ENCODE measurements around the gene CYP19A1. TPM values are rescaled to one million over a fixed set of nuclear protein-coding genes. Genes with fewer than 3 reads are reported as not detected.

The CYP19A1 gene
- total and polyA plus RNA-seq, 7 donors: 0.10 to 4.7 (median 0.22) TPM

DNA sequence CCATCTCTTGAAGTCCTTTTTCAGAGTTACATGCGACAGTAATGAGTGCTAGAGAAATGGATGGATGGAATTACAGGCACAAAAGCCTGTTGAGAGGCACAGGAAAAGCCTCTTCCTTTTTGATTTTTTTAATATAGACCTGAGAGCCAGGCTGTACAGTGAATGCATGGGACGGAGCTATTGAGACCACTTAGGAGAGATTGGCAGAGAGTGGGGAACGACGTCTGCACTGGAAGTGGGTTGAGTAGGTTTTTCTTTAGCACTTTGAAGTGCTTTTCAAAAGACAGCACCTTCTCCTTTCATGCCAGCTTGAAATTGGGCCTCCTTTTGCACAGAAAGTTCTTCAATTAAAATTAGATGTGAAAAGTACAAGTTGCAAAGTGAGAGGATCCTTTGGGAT lies 40.0 kb upstream of the CYP19A1 start:
- intact Hi-C loops (cut with DNase I): no loop called here
- Histone ChIP-seq H3K36me3 (ENCODE audit: insufficient read depth in 1 of 2, low read depth in 1 of 2) (no peaks in the 10 kb centered on the region), H3K27ac (no peak overlapping the region), H3K4me3 (no peak overlapping the region), H3K27me3 (ENCODE audit: insufficient read depth in 3 of 3, low read length in 2 of 3) (no peaks in the 10 kb centered on the region), H3K9me3 (no peaks in the 10 kb centered on the region), H3K4me1 (no peaks in the 10 kb centered on the region)
- WGBS, 3 donors: 73 to 91% (median 90%) methylated on average over 4 of the region's 4 CpGs
- TF ChIP-seq, protein P1, sequence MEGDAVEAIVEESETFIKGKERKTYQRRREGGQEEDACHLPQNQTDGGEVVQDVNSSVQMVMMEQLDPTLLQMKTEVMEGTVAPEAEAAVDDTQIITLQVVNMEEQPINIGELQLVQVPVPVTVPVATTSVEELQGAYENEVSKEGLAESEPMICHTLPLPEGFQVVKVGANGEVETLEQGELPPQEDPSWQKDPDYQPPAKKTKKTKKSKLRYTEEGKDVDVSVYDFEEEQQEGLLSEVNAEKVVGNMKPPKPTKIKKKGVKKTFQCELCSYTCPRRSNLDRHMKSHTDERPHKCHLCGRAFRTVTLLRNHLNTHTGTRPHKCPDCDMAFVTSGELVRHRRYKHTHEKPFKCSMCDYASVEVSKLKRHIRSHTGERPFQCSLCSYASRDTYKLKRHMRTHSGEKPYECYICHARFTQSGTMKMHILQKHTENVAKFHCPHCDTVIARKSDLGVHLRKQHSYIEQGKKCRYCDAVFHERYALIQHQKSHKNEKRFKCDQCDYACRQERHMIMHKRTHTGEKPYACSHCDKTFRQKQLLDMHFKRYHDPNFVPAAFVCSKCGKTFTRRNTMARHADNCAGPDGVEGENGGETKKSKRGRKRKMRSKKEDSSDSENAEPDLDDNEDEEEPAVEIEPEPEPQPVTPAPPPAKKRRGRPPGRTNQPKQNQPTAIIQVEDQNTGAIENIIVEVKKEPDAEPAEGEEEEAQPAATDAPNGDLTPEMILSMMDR (IDR thresholded peaks at IDR 0.05): no peak
- DNase-seq (no peak), ATAC-seq (no peak)

DNA sequence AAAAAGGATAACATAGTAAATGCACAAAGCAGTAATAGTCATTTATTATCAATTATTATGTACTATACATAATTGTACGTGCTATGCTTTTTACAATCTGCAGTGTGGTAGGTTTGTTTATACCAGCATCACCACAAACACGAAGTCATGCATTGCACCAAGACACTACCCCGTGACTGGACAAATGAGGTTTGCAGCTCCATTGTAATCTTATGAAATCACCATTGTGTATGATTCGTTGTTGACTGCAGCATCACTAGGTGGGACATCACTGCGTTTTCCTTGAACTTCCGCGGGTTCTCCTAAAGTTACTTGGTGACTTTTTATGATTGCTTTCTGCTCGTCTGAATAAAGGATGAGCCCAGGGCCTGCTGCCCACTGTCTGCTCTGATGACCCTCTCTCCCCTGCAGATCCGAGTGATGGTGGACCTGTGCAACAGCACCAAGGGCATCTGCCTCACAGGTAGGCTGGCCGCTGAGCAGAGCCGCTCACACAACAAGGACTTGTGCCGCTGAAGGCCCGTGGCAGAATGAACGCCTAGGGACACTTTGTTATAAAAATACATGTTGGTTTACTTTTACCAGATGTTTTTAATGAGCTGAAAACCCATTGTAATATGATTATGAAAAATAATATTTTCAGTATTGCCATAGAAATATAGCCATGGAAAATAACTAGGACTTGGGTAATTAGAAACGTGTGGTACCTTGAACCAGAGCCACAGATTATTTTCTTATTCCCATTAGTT lies 38.8 kb upstream of the CYP19A1 start:
- 82 to 88% (median 86%) methylated on average over 15 of the region's 15 CpGs for WGBS, 3 donors
- TF ChIP-seq, protein P1 (IDR thresholded peaks at IDR 0.05): no peak
- Histone ChIP-seq H3K27ac (no peak overlapping the region), H3K9me3 (no peaks in the 10 kb centered on the region), H3K4me1 (no peaks in the 10 kb centered on the region), H3K27me3 (ENCODE audit: insufficient read depth in 3 of 3, low read length in 2 of 3) (no peaks in the 10 kb centered on the region), H3K4me3 (no peak overlapping the region), H3K36me3 (ENCODE audit: insufficient read depth in 1 of 2, low read depth in 1 of 2) (no peaks in the 10 kb centered on the region)
- intact Hi-C loops (cut with DNase I): no loop called here
- ATAC-seq (no peak), DNase-seq (no peak)

DNA sequence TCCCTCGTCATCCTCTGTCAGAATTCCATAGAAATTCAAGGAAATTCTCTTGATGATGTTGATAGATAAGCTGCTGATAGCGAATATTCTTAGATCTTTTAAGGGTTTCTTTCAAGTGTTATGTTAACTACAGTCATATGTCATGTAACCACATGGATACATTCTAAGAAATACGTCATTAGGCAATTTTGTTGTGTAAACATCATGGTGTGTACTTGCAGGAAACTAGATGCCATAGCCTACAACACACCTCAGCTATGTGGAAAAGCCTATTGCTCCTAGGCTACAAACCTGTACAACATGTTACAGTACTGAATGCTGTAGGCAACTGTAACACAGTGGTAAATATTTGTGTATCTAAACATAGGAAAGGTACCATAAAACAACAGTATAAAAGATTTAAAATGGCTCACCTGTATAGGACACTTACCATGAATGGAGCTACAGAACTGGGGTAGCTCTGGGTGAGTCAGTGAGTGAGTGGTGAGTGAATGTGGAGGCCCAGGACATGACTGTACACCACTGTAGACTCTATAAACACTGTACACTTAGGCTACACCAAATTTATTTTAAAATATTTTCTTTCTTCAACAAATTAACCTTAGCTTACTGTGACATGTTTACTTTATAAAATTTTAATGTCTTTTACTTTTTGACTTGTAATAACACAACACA lies 37.7 kb upstream of the CYP19A1 start:
- Histone ChIP-seq H3K9me3 (no peaks in the 10 kb centered on the region), H3K36me3 (ENCODE audit: insufficient read depth in 1 of 2, low read depth in 1 of 2) (no peaks in the 10 kb centered on the region), H3K4me1 (no peaks in the 10 kb centered on the region), H3K4me3 (no peak overlapping the region), H3K27ac (no peak overlapping the region), H3K27me3 (ENCODE audit: insufficient read depth in 3 of 3, low read length in 2 of 3) (no peaks in the 10 kb centered on the region)
- intact Hi-C loops (cut with DNase I): no loop called here
- WGBS, 3 donors: 78 to 87% (median 86%) methylated on average over 3 of the region's 3 CpGs
- TF ChIP-seq, protein P1 (IDR thresholded peaks at IDR 0.05): no peak
- no peak for DNase-seq
- no peak for ATAC-seq

DNA sequence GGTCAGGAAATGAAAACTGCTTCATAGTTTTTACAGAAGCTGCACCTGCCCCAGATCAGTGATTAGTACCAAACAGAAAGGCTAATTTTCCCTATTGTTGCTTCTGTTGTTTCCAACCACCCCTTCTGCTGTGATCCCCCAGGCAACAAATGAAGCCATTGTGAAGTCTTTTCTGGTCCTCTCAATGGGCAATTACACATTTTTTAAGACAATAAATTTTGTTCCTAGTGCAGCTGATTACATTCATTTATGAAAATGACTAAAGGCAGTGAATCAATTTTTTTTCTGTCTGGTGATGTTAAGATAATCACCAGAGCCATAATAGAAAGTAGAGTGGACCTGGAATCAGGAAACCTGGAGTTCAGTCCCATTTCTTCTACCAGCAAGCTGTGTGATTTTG lies 35.7 kb upstream of the CYP19A1 start:
- ATAC-seq: no peak
- H3K9me3 ChIP-seq: no peaks in the 10 kb centered on the region
- no peak overlapping the region for H3K4me3 ChIP-seq
- H3K36me3 ChIP-seq (ENCODE audit: insufficient read depth in 1 of 2, low read depth in 1 of 2): no peaks in the 10 kb centered on the region
- H3K4me1 ChIP-seq: no peaks in the 10 kb centered on the region
- intact Hi-C loops (cut with DNase I): no loop called here
- H3K27me3 ChIP-seq (ENCODE audit: insufficient read depth in 3 of 3, low read length in 2 of 3): no peaks in the 10 kb centered on the region
- TF ChIP-seq, protein P1 (IDR thresholded peaks at IDR 0.05): no peak
- DNase-seq: no peak
- H3K27ac ChIP-seq: no peak overlapping the region
